Posterior cingulate gyrus (tissue), 11 donors: Measurements from ENCODE around the gene SCAANT1.

Experiments used
- DNase-seq, 10 donors: peaks; one replicate each; pipeline versions ENCODE4 v3.0.0 to v3.0.0-alpha.2; 2020 to 2021; ENCODE audit warnings: mixed read lengths in 3 of 10
- intact Hi-C: fragments of 100-400 bp; cut with DNase I; formaldehyde crosslinking; loops from one replicate; pipeline ENCODE4 v1.15.1; 2023

Gene SCAANT1

DNA sequence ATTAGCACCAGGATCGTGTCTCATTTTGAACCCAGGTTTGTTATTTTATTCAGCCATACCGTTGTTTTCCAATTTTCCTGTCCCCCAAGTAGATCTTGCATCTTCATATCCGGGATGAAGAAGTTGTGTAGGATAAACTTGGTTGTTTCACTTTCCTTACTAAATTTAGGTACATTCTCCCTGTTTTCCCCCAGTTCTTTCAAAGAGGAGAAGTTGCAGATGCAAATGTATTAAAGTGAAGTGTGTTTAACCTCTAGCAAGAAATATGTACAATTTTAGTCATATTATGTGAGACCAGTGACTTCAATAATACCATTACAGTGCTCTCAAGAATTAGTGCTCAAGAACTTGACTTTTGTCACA is 47.2 kb downstream of the SCAANT1 start:
- intact Hi-C loops: loop anchor here (1.0 kb wide), 1 partner anchor 47 kb away; the partner anchor contains the start of gene SCAANT1

DNA sequence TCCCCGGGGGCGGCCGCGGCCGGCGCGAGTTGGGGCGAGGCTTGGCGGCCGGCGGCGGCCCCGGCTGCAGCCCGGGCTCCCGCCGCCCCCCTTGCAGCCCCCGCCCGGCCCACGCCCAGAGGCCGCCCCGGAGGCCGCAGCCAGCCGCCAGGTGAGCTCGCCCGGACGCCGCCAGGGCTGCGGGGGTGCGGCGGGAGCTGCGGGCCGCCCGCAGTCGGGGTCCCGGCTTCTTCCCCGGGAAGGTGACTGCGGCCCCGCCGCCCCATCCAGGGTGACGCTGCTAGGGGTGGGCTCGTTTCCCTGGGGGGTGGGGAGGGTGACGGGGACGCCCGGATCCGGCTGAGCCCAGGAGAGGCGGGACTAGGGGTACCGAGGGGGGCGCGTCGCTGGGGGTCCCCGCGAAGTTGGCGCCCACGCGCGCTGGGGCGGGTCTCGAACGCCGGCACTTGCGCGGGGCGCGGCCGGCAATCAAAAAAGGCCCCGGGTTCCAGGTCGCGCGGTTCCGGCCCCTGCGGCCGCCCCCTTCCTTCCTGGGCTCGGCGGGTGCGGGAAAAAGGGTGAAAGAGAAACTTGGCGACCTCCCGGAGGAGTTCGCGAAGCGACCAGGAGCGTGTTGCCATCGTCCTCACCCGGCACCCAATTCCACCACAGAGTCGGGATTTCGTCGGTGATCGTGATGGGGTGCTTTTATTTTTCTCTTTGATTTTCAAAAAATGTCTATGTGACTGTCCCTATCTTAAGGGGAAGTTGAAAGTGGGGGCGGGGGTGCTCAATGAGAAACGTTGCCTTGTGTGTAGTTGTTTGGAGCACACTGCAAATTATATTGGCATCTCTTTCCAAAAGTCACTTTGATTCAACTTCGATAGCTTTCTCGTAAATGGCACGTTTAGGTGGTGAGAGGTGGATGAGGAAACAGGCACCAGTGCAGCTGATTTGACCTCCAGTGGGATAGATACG is 47.9 kb downstream of the SCAANT1 start:
- intact Hi-C loops: loop anchor here (1.0 kb wide), 1 partner anchor 48 kb away; the partner anchor contains the start of gene SCAANT1
- DNase-seq: peak in 6 of 10 donors; percentile 11 to 73 (median 27)

More for the DNA sequence above, 47.2 kb downstream of the SCAANT1 start:
- DNase-seq: no peak

DNA sequence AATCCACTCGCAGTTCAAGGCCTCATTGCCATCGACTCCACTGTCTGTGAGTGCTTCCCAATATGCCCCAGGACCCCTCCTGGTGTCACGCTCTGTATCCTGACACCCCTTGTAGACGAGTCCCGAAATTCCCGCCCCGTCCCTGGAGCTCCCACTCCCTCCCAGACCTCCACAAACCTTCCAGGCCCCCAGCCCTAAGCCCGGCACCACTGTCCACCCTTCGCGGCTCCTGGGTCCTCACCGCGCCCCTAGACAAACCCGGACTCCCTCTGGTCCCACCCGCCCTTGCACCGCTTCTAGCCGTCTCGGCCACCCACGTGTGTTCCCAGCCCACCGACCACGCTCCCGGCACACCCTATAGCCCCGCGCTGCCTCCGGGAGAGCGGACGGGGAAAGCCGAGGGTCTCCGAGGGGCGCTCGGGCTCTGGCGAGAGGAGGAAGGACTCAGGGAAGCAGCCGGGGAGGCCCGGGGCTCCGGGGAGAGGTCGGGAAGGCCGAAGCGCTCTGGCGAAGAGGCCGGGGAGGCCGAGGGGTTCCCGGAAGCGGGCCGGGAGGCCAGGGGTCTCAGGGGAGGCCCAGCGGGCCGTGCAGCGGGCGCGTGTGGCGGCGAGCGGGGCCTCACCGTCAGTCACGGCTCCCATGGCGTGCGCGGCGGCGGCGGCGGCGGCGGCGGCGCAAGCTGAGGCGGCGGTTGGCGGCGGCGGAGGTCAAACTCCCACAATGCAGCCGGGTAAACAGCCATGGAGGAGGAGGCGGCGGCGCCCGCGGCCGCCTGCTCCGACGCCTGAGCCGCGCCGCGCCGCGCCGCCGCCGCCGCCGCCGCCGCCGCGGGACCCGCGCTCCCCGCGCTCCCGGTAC is 48.8 kb downstream of the SCAANT1 start, which contains the start of the genes ATXN7 and THOC7:
TSS of gene ATXN7 (plus strand) at position 718 of the 858 bp plus-strand sequence. CDS start 48,732 bp downstream, outside the sequence.
TSS of gene THOC7 (minus strand) at position 656 of the 858 bp plus-strand sequence. CDS start at position 641, 15 bp downstream.
- intact Hi-C loops: loop anchor here (1.0 kb wide), 1 partner anchor 49 kb away; the partner anchor contains the start of gene SCAANT1
- peak; percentile 49 to 94 (median 62) for DNase-seq

DNA sequence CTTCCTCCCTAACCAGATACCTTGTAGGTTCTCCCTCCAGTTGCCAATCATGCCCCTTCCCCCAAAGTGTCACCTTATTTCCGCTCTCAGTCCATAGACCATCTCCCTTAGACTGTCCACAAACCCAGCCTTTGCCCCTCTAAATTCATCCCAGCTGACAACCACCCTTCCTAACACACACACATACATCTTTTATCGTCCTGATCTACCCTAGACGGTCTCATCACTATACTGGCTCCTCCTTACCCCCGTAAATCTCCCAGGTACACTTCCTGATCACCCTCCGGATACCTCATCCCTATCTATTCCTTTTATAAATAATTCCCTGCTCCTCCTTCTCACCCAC is 49.4 kb downstream of the SCAANT1 start:
- DNase-seq: no peak
- intact Hi-C loops: no loop called here
